ELR (cell line): Measurements from ENCODE around the gene SLC9A3.

Source experiments
- DNase-seq: peaks from one replicate; pipeline ENCODE4 v3.0.0-alpha.2; 2015; ENCODE audit warnings: low read depth

The SLC9A3 gene

DNA sequence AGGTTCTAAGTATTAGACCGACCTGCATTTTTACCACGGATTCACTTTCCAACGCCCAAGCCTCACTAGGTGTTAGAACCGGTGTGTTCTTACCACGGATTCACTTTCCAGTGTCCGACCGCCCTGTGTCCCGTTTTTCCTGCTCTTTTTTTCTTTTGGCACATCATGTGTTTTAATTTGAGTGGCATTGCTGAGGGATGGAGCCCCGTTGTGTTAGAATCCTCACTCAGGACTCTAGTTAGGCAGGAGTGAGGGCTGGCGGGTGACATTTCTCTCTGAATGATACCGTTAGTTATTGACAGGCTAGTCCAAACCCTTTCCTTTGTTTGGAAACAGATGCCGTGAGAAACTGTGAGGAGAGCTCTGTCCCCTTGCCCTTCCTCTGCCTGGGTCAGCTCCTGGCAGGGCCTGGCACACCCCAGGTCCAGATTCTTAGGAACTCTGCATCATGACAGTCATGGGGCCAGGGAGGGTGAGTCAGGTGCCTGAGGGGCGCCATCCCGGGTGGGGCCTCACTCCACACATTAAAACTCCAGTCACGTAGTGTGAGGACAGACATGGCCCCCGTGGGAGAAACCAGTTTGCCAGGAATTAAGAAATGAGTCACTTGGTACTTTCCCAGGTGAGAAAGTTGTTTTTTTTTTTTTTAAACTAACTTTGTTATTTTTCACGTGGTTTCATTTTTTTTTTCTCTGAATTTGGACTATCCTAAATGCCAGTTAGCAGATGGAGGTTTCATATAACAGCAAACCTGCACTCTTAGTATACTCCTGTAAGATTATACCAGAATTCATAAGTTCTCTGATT is 65.5 kb downstream of the SLC9A3 start:
- peak; percentile 90 for DNase-seq

DNA sequence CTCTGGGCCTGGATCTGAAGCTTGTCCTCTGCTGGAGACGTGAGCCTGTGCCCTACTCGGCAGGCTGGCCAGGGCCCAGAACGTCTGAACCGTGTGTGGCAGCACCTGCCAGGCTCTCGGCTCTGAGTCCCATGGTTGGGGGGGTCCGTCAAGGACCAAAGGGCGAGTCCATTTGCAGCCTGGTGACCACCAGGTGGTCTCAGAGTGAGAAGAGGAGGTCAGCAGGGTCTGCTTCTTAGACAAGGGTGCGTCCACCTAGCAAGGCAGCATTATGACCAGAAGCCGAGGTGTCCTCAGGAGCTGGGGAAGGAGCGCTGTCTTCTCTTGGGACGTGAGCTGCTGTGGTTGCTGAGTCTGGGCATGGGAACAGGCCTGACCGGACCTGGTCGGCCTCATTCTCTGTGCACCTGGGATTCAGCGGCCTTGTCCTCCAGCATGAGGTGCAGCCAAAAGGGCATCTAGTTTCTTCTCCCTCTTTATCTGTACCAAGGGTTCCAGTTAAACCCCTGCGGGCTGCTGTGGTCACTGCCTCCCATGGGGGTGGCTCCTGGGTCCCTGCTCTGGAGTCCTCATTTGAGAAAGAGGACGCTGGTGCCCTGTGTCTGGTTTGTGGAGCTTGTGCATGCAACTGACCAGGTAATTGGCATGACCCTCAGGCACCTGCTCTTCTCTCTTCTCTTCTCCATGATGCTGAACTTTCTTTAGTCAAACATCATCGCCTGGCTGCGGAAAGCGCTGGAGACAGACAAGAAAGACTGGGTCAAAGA is 66.9 kb downstream of the SLC9A3 start:
- DNase-seq = no peak

DNA sequence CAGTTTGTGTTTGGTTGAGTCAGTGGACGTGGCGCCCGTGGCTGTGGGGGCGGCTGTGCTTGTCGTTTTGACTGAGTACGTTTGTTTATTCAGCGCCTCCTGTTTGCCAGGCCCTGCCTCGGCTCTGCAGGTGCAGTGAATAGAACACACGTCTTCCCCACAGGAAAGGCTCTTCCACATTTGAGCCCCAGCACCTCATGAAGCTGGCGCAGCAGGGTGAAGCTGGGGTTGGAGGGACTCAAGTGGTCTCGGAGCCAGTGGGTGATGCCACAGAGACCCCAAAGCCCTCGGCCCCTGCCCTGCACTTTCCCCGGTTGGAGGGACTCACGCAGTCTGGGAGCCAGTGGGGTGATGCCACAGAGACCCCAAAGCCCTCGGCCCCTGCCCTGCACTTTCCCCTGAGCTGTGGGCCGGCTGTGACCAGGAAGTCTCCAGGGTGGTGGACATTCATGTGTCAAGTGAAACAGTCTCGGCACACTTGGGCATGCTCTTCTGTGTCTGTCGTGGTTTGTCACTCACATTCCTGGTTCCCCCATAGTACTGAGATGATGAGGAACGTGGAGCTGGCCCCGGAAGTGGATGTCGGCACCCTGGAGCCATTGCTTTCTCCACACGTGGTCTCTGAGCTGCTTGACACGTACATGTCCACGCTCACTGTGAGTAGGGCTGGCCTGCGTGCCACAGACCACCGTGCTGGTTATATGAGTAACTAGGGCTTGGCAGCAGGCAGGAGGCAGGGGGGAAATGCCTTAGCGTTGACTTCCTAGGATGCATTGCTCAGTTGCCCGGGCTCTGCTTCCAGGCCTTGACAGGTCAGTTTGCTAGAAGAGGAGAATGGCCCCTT is 67.7 kb downstream of the SLC9A3 start:
- DNase-seq = no peak

DNA sequence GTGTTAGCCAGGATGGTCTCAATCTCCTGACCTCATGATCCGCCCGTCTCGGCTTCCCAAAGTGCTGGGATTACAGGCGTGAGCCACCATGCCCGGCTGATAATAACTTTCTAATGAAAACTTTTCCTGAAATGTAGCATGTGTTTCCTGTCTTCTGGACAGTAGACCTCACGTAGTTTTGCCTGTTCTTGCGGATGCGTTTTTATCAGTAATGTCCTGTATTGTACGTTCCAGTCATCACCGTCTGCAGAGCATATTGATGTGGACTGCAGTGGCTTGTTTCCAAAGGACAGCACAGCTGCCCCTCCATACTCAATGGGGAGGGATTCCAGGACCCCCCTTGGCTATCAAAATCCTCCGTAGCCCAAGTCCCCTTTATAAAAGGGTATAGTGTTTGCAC is 68.4 kb downstream of the SLC9A3 start:
- no peak for DNase-seq

DNA sequence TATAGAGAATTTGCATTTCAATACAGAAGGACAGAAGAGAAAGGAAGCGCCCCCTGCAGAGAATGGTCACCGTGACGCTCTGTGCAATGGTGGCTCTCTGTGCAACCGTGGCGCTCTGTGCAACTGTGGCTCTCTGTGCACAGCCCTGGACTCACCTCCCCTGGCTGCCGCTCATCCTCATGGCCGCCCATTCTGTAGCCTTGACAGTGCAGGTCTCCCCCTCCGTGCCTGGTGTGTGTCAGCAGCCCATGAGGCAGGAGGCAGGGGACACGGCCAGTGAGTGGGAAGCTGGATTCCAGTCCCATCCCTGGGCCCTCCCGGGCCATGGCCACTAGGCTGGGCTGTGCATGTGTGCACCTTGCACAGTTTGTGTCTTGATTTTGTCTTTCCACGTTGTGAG is 69.3 kb downstream of the SLC9A3 start:
- DNase-seq = no peak

DNA sequence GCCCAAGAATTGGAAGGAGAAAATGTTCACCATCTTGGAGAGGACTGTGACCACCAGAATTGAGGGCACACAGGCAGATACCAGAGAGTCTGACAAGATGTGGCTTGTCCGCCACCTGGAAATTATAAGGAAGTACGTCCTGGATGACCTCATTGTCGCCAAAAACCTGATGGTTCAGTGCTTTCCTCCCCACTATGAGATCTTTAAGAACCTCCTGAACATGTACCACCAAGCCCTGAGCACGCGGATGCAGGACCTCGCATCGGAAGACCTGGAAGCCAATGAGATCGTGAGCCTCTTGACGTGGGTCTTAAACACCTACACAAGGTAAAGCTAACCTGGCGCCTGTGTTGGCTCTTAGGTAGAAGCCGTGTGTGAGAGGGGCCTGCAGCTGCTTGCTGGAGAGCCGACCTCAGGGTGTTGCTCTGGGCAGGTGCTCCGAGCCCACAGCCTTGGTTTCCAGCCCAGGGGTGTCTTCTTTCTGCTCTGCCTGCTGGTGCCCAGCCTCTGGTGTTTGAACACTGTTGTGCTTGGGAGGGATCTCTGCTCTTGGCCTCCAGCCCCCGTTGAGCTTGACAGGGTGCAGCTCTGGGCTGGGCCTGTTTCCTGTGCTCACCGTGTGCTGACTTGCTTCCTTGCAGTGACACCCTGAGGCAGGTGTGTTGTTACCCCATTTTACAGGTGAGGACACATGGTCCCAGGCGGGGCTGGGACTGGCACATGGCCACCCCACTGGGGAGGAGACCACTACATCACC is 70.3 kb downstream of the SLC9A3 start:
- DNase-seq = no peak

DNA sequence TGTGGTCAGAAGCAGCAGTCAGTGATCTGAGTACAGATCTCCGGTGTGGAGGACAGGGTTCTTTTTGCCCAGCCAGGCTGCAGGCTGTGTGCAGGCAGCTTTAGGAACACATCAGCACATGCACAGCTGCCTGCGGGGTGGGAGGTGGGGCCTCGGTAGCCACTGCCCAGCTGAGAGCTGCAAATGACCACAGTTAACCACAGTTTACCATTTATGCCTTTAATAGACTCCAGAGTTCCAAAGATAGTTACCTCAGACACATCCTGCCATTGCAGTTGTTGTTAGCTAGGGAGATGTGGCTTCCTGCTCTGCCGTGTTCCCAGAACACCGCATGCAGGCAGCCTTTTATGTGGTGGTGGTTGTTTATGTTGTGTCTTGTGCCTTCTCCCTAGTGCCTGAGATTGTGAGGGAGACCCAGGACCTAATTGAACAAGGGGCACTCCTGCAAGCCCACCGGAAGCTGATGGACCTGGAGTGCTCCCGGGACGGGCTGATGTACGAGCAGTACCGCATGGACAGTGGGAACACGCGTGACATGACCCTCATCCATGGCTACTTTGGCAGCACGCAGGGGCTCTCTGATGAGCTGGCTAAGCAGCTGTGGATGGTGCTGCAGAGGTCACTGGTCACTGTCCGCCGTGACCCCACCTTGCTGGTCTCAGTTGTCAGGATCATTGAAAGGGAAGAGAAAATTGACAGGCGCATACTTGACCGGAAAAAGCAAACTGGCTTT is 71.1 kb downstream of the SLC9A3 start:
- DNase-seq = no peak

DNA sequence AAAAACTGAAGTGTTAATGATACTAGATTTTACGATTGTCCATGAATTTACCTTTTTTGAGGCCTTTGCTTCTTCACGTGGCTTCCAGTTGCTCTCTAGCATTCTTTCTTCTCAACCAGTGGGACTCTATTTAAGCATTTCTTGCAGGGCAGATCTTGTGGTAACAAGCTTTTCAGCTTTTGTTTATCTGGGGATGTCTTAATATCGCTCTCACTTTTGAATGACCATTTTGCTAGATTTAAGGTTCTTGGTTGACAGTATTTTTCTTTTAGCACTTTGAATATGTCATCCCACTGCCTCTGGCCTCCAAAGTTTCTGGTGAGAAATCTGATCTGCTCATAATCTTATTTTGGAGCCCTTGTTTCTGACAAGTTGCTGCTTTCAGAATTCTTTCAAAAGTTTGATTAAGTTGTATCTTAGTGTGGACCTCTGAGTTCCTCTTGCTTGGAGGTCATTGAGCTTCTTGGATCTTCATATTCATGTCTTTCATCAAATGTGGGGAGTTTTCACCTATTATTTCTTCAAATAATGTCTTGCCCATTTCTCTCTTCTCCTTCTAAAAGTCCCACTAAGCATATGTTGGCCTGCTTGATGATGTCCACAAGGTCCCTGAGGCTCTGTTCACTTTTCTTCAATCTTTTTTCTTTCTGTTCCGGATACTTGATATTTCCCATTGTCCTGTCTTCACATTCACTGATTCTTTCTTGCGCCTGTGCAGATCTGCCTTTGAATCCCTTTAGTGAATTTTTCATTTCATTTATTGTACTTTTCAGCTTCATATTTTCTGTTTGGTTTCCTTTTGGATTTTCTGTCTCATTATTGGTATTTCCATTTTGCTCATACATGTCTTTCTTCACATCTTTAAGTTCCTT is 72.4 kb downstream of the SLC9A3 start:
- DNase-seq = no peak

DNA sequence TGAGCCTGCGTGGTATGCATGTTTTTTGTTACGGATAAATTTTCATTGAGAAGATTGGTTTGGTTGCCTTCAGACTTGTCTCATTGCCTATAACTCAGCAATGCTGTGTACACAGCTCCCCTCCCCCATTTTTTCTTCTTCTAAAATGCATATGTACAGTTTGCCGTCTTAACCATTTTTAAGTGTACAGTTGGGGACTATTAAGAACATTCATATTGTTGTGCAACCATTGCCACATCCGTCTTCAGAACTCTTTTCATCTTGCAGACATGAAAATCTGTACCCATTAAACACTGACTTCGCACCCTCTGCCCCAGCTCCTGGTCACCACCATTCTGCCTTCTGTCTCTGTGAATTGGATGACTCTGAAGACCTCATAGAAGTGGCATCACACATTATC is 75.1 kb downstream of the SLC9A3 start:
- no peak for DNase-seq

DNA sequence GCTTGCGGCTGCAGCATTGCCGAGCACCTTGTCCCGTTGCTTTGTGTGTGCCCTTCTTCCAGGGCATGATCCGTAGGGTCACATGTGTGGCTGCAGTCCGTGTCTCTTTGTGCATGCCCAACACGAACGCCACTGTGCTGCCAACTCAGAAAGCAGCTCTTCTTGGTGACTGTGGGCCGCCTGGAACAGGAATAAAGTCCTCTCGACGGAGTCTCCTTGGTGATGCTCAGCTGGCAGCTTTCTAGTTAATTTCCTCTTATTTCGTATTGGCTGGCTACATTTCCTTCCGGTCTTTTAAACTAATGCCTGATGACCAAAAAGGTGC is 75.5 kb downstream of the SLC9A3 start:
- DNase-seq = no peak

DNA sequence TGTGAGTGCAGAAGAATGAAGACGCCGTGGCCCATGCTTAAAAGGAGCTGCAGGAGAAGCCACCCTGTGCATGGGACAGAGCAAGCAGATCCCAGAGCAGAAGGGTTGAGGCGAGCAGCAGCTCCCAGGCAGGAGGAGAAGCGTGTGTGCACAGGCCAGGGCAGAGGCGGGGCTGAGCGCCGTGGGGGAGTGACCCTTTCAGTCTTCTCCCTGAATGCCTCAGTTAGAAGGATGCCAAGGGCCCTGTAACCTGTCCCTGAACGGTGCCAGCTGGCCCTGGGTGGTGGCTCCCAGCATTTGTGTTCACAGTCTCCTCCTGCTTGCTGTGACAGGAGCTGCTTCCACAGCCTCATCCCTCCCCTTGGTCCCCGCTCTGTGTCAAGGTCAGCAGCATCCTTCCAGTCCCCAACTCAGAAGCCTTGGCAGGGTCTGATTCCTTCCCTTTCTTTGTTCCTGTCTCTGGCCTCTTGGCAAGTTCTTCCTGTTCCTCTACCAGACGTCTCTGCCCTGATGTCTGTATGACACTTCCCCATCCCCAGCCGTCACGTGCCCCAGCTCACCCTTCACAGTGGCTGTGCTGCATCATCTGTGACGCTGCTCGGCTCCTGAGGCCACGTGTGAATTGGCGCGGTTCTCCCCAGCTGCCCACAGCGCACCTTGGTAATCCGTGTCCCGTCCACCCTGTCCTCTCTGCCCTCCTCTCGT is 76.0 kb downstream of the SLC9A3 start:
- DNase-seq = no peak

DNA sequence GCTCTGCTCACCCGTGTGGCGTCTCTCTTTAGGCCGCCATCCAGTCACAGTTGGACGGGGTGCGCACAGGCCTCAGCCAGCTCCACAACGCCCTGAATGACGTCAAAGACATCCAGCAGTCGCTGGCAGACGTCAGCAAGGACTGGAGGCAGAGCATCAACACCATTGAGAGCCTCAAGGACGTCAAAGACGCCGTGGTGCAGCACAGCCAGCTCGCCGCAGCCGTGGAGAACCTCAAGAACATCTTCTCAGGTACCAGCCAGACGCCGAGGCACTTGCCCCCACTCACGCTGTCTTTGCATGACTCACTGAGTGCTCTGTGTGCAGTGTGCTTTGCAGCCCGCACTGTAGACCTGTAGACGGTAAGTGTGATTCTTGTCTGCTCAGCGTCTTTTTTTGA is 76.7 kb downstream of the SLC9A3 start:
- no peak for DNase-seq

DNA sequence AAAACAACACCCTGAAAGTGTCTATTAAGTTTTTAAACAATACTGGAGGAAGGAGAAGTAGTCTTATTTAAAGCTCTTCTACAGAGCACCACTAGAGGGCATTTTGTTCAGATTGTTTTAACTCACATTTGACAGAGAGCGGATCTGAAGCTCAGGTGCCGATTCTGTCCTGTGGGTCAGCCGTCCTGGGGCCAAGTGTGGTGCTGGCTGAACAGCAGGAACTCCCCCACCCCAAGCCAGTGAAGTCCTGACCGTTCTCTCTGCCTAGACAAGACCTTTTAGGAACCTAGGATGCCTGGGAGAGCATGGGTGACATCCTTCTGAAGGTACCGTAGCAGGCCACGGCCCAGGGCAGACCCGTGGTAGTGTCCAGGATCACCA is 77.4 kb downstream of the SLC9A3 start:
- peak; percentile 73 for DNase-seq

DNA sequence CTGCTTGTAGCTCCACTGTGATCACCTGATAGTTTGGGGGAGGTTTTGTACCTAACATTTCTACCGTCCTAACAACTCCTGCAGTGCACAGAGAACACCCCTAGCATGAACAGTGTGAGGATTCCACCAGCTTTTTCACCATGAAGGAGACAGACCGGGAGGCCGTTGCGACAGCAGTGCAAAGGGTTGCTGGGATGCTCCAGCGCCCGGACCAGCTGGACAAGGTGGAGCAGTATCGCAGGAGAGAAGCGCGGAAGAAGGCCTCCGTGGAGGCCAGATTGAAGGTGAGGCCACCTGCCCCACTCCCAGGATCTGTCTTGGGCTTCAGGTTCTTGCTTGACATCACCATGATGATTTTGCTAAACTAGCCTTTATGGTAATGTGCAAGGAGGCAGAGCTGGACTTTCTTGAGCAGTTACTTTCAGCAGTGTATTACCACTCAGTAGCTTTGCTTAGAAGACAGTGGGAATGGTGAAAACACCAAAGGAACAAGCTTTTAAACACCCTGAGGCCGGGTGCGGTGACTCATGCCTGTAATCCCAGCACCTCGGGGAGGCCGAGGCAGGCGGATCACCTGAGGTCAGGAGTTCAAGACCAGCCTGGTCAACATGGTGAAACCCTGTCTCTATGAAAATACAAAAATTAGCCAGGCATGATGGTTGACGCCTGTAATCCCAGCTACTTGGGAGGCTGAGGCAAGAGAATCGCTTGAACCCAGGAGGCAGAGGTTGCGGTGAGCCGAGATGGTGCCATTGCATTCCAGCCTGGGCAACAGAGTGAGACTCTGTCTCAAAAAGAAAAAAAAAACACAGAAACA is 78.0 kb downstream of the SLC9A3 start:
- DNase-seq = peak; percentile 43

DNA sequence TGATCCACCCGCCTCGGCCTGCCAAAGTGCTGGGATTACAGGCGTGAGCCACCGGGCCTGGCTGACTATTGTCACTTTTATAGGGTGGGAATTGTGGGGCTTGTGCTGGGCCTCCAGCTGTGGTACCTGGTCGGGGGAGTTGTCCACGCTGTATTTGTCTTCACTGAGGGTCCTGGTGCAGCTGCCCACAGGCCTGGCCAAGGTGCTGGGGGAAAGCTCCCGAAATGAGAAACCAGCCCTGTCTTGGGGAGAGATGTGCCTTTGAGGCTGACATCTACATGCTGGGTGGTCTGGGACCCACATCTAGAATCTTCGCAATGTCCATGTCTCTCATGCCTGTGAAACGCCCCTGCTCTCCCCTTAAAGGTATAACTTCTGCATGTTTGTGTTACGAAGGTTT is 78.7 kb downstream of the SLC9A3 start:
- no peak for DNase-seq

DNA sequence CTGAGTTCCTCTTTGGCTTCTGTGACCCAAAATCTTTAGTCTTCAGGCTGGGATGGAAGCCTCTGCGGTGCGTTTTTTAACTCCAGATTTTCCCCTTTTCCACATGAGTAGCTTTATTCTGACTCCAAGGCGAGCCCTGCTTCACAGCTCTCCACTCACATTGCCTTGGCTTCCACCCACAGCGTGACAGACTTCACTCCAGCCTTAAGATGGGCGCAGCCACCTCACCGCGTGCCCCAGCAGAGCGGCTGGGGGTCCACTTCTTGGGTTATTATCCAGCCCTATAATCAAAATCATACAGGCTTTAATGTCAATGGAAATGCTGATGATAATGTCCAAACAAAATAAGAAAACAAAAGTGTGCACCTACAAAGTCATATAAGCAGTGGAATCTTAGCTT is 80.0 kb downstream of the SLC9A3 start:
- DNase-seq = no peak

DNA sequence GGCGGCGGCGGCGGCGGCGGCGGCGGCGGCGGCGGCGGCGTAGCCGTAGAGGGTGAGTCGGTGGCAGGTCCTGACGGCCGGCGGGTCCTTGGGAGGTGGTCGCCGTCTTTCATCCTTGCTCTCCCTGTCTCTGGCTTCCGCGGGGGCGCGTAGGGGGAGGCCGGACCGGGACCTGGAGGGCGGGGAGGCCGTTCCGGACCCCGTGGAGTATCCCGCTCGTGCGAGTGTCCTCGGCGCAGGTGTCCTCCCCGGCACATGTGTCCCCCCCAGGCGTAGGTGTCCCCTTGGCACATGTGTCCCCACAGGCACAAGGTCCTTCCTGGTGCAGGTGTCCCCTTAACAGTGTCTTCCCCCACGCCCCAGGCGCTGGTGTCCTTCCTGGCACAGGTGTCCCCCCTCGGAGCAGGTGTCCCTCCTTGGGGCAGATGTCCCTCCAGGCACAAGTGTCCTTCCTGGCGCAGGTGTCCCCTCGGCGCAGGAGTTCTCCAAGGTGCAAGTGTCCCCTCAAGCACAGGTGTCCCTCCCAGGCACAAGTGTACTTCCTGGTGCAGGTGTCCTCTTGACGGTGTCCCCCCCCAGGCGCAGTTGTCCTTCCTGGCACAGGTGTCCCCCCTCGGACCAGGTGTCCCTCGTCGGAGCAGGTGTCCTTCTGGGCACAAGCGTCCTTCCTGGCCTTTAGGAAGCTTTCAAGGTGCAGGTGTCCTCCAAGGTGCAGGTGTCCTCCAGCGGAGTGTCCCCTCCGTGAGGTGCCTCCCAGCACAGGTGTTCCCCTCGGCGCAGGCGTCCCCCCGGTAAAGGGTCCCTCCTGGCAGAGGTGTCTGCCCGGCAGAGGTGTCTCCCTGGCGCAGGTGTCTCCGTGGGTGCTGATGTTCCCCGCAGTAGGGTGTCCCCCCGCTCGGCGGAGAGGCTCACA is 80.8 kb downstream of the SLC9A3 start:
- no peak for DNase-seq
